Hepatocyte (in vitro differentiated cells): ENCODE results near the gene KATNIP. TPM values are rescaled to one million over a fixed set of nuclear protein-coding genes. Genes with fewer than 3 reads are reported as not detected.

Source experiments
- DNase-seq: peaks from one replicate; pipeline ENCODE4 v3.0.0-alpha.2; 2016; ENCODE audit warnings: low spot score
- H2AFZ ChIP-seq: fragments of 200-600 bp; sonication (generic); 2 replicates; pipeline ENCODE4 v1.6.0; 2016; ENCODE audit warnings: antibody characterized with exemption, mild to moderate bottlenecking
- H3K27ac ChIP-seq: fragments of 200-600 bp; sonication (generic); 2 replicates; pipeline ENCODE4 v1.5.1; 2016; ENCODE audit warnings: mild to moderate bottlenecking
- H3K27me3 ChIP-seq: fragments of 200-600 bp; sonication (generic); 2 replicates; pipeline ENCODE4 v1.6.1; 2016
- H3K36me3 ChIP-seq: fragments of 200-600 bp; sonication (generic); replicated peaks from 2 replicates; pipeline ENCODE4 v1.5.1; 2016; ENCODE audit warnings: low read depth; ENCODE audit not compliant: insufficient read depth
- H3K4me1 ChIP-seq: fragments of 200-600 bp; sonication (generic); 2 replicates; pipeline ENCODE4 v1.5.1; 2016; ENCODE audit warnings: mild to moderate bottlenecking, moderate library complexity; ENCODE audit not compliant: insufficient read depth
- H3K4me2 ChIP-seq: fragments of 200-600 bp; sonication (generic); 2 replicates; pipeline ENCODE4 v1.6.0; 2016
- H3K4me3 ChIP-seq: fragments of 200-600 bp; sonication (generic); 2 replicates; pipeline ENCODE4 v1.5.1; 2016; ENCODE audit warnings: mild to moderate bottlenecking
- H3K79me2 ChIP-seq: fragments of 200-600 bp; sonication (generic); 2 replicates; pipeline ENCODE4 v1.6.0; 2017; ENCODE audit warnings: mild to moderate bottlenecking
- H3K9me2 ChIP-seq: fragments of 200-600 bp; sonication (generic); replicated peaks from 2 replicates; pipeline ENCODE4 v1.6.0; 2017; ENCODE audit warnings: mild to moderate bottlenecking; ENCODE audit not compliant: insufficient read depth
- H3K9me3 ChIP-seq: fragments of 200-600 bp; sonication (generic); 2 replicates; pipeline ENCODE4 v1.5.1; 2016; ENCODE audit warnings: low read depth, mild to moderate bottlenecking
- H4K20me1 ChIP-seq: fragments of 200-600 bp; sonication (generic); 2 replicates; pipeline ENCODE4 v1.6.0; 2016; ENCODE audit warnings: mild to moderate bottlenecking; ENCODE audit not compliant: insufficient read depth, poor library complexity, severe bottlenecking
- CTCF ChIP-seq: fragments of 200-600 bp; sonication (generic); IDR thresholded peaks from 2 replicates; pipeline ENCODE4 v1.5.1; 2016; ENCODE audit warnings: antibody characterized with exemption, mild to moderate bottlenecking; ENCODE audit not compliant: poor library complexity
- EZH2 ChIP-seq: fragments of 200-600 bp; sonication (generic); IDR thresholded peaks from 2 replicates; pipeline ENCODE4 v1.6.1; 2016; ENCODE audit warnings: antibody characterized with exemption, mild to moderate bottlenecking, borderline replicate concordance
- EZH2phosphoT487 ChIP-seq: fragments of 200-600 bp; sonication (generic); IDR thresholded peaks from one replicate; pipeline ENCODE4 v1.6.1; 2018; ENCODE audit warnings: antibody characterized with exemption, mild to moderate bottlenecking, low read depth, moderate library complexity; ENCODE audit not compliant: unreplicated experiment, severe bottlenecking
- WGBS: methylation state at CpG from one replicate; pipeline ENCODE4 v1.1.6; 2016; ENCODE audit warnings: low lambda C conversion rate; ENCODE audit errors: missing lambda C conversion rate; 5-methylcytosine and 5-hydroxymethylcytosine counted together
- polyA plus RNA-seq: library from polyadenylated mRNA; unstranded; fragments of >200 nt; fragmentation: Nextera tagmentation; extraction: Ambion mirVana; gene quantifications from 2 replicates; pipeline ENCODE4 v1.2.1, GENCODE V29; 2016
- total RNA-seq: library from RNA; depleted of rRNA; stranded (reverse); fragments of >200 nt; gene quantifications from 2 replicates; pipeline ENCODE4 v1.2.3, GENCODE V29; 2014

Gene KATNIP
- total and polyA plus RNA-seq, 2 experiments from 2014 or later, result 7.1 to 15.6 TPM

DNA sequence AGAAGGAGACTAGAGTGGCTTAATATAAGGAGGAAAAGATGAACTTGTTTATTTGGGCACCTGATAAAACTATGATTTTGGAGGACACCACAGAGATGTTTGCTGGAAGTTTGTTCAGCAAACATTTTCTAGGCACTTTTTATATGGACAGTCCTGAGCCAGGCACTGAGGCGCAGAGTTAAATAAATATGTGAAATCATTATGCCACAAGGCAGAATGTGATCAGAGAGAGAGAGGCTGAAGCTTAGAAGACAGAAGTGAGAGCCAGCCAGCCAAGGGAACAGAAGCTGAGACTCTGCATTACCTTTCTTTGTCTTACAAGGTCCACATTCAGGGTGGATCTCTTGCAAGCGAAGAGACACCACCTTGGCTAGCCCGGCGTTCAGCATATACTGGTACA, 21.6 kb upstream of the KATNIP start:
- Histone ChIP-seq H3K27me3 (no peaks in the 10 kb centered on the region), H3K4me1 (no peaks in the 10 kb centered on the region), H3K36me3 (no peaks in the 10 kb centered on the region), H2AFZ (no peak overlapping the region), H3K4me3 (no peak overlapping the region), H4K20me1 (no peaks in the 10 kb centered on the region), H3K4me2 (no peak overlapping the region), H3K9me2 (no peaks in the 10 kb centered on the region), H3K9me3 (no peaks in the 10 kb centered on the region), H3K27ac (no peak overlapping the region), H3K79me2 (no peaks in the 10 kb centered on the region)
- DNase-seq, result no peak
- WGBS, result 99% methylated on average over 4 of the region's 4 CpGs
- no peak for TF ChIP-seq EZH2
- no peak for TF ChIP-seq EZH2phosphoT487
- TF ChIP-seq CTCF, result no peak

GRCh38 chr16:27529962-27530361, 20.0 kb upstream of the KATNIP start:
- H3K27ac ChIP-seq, result no peak overlapping the region
- no peaks in the 10 kb centered on the region for H3K4me1 ChIP-seq
- H3K9me2 ChIP-seq, result no peaks in the 10 kb centered on the region
- no peak for TF ChIP-seq EZH2
- TF ChIP-seq CTCF, result no peak
- TF ChIP-seq EZH2phosphoT487, result no peak
- no peak overlapping the region for H2AFZ ChIP-seq
- H3K4me2 ChIP-seq, result no peak overlapping the region
- H3K27me3 ChIP-seq, result no peaks in the 10 kb centered on the region
- H4K20me1 ChIP-seq, result no peaks in the 10 kb centered on the region
- no peaks in the 10 kb centered on the region for H3K36me3 ChIP-seq
- H3K9me3 ChIP-seq, result no peaks in the 10 kb centered on the region
- no peak for DNase-seq
- no peaks in the 10 kb centered on the region for H3K79me2 ChIP-seq
- H3K4me3 ChIP-seq, result no peak overlapping the region
- WGBS, result 93% methylated on average over 6 of the region's 6 CpGs

DNA sequence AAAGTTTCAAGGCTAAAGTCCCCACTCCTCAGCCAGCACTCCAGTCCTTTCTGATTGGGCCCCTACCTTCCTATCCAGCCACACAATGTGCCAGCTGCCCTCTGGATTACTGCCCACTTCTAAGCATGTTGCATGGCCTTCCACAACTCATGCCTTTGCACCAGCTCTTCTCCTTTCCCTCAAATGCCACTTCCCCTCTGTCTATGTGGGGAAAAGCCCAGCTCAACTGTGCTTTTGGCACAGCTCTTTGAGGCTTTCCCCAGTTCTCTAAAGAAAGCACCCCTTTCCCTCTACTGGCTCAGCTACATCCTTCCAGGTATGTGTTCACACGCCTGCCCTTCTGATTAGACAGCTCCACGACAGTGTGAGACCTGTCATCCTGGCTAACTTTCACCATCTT, 18.8 kb upstream of the KATNIP start:
- Histone ChIP-seq H3K9me3 (no peaks in the 10 kb centered on the region), H4K20me1 (no peaks in the 10 kb centered on the region), H2AFZ (no peak overlapping the region), H3K9me2 (no peaks in the 10 kb centered on the region), H3K27ac (no peak overlapping the region), H3K36me3 (no peaks in the 10 kb centered on the region), H3K27me3 (no peaks in the 10 kb centered on the region), H3K4me2 (no peak overlapping the region), H3K4me1 (no peaks in the 10 kb centered on the region), H3K79me2 (no peaks in the 10 kb centered on the region), H3K4me3 (no peak overlapping the region)
- no peak for DNase-seq
- TF ChIP-seq CTCF (no peak), EZH2phosphoT487 (no peak), EZH2 (no peak)
- 100% methylated on average over 2 of the region's 2 CpGs for WGBS
